WTC11 (cell line): ENCODE results near the gene CFAP77. TPM values are rescaled to one million over a fixed set of nuclear protein-coding genes. Genes with fewer than 3 reads are reported as not detected.
A peak's percentile ranks its signal among the peaks of the same experiment; 100 is the strongest.

Experiments used
- ATAC-seq: fragments of 200-7000 bp; cut with Tn5 transposase; 2 replicates; pipeline ENCODE4 v1.10.0; 2021; ENCODE audit warnings: mild to moderate bottlenecking, moderate library complexity
- CTCF ChIA-PET: fragments of 300-600 bp; sonication (Branson Sonifier 250); formaldehyde crosslinking; loops from one replicate; lab custom pipeline; 2021; ENCODE audit warnings: antibody characterized with exemption; lab: Charles Lee
- POLR2A ChIA-PET: fragments of 350-600 bp; sonication (Branson Sonifier 250); formaldehyde crosslinking; loops from one replicate; lab custom pipeline; 2021; ENCODE audit warnings: antibody characterized with exemption; lab: Charles Lee
- DNase-seq: peaks from one replicate; pipeline ENCODE4 v3.0.0; 2021; ENCODE audit warnings: low spot score
- H3K27ac Mint-ChIP-seq: 2 replicates; pipeline ENCODE4 v1.8.0; 2021; ENCODE audit warnings: mixed read lengths
- H3K27me3 Mint-ChIP-seq: 2 replicates; pipeline ENCODE4 v1.8.0; 2021; ENCODE audit warnings: low read depth, mild to moderate bottlenecking, moderate library complexity, mixed read lengths
- H3K36me3 Mint-ChIP-seq: 2 replicates; pipeline ENCODE4 v1.8.0; 2021; ENCODE audit warnings: mixed read lengths
- H3K4me1 Mint-ChIP-seq: 2 replicates; pipeline ENCODE4 v1.8.0; 2022; ENCODE audit warnings: mixed read lengths
- H3K4me3 Mint-ChIP-seq: 2 replicates; pipeline ENCODE4 v1.8.0; 2021; ENCODE audit warnings: mild to moderate bottlenecking, moderate library complexity, mixed read lengths
- H3K9me3 Mint-ChIP-seq: 2 replicates; pipeline ENCODE4 v1.8.0; 2021; ENCODE audit warnings: mixed read lengths
- AR ChIP-seq: fragments of 250-450 bp; sonication (Bioruptor Pico); IDR thresholded peaks from 2 replicates; pipeline ENCODE4 v1.9.0; 2021; ENCODE audit warnings: mild to moderate bottlenecking
- ATF6 ChIP-seq: sonication (generic); formaldehyde crosslinking; IDR thresholded peaks from 2 replicates; pipeline ENCODE4 v1.8.1; 2023; ENCODE audit warnings: mild to moderate bottlenecking, missing genetic modification reagents
- CBFB ChIP-seq: sonication (generic); formaldehyde crosslinking; IDR thresholded peaks from 2 replicates; pipeline ENCODE4 v1.8.1; 2022; ENCODE audit warnings: mild to moderate bottlenecking, low read depth, missing genetic modification reagents
- CREB1 ChIP-seq: sonication (generic); formaldehyde crosslinking; IDR thresholded peaks from 2 replicates; pipeline ENCODE4 v1.8.0; 2023; ENCODE audit warnings: mild to moderate bottlenecking, missing genetic modification reagents
- E2F1 ChIP-seq: sonication (generic); formaldehyde crosslinking; IDR thresholded peaks from 2 replicates; pipeline ENCODE4 v1.8.0; 2022; ENCODE audit warnings: mild to moderate bottlenecking, missing genetic modification reagents
- E2F5 ChIP-seq: sonication (generic); formaldehyde crosslinking; IDR thresholded peaks from 2 replicates; pipeline ENCODE4 v1.8.1; 2022; ENCODE audit warnings: mild to moderate bottlenecking, moderate library complexity, missing genetic modification reagents
- EMX1 ChIP-seq: fragments of 250-450 bp; sonication (Bioruptor Pico); IDR thresholded peaks from 2 replicates; pipeline ENCODE4 v1.8.0; 2021; ENCODE audit warnings: mild to moderate bottlenecking
- FOXP4 ChIP-seq: sonication (generic); formaldehyde crosslinking; IDR thresholded peaks from 2 replicates; pipeline ENCODE4 v1.8.0; 2022; ENCODE audit warnings: mild to moderate bottlenecking, missing genetic modification reagents
- GRHL2 ChIP-seq: fragments of 250-450 bp; sonication (Bioruptor Pico); IDR thresholded peaks from 2 replicates; pipeline ENCODE4 v1.8.0; 2022; ENCODE audit warnings: mild to moderate bottlenecking, moderate library complexity; ENCODE audit not compliant: insufficient replicate concordance, severe bottlenecking
- GTF2I ChIP-seq: fragments of 250-450 bp; sonication (Bioruptor Pico); conservative IDR thresholded peaks from 2 replicates; pipeline ENCODE4 v1.4.0; 2021; ENCODE audit warnings: mild to moderate bottlenecking
- NFYB ChIP-seq: sonication (generic); formaldehyde crosslinking; conservative IDR thresholded peaks from 2 replicates; pipeline ENCODE4 v1.8.0; 2022; ENCODE audit warnings: low read depth, missing genetic modification reagents
- PRDM15 ChIP-seq: sonication (generic); formaldehyde crosslinking; IDR thresholded peaks from 2 replicates; pipeline ENCODE4 v1.8.0; 2022; ENCODE audit warnings: missing genetic modification reagents
- RELA ChIP-seq: sonication (generic); formaldehyde crosslinking; IDR thresholded peaks from 2 replicates; pipeline ENCODE4 v1.8.1; 2022; ENCODE audit warnings: missing genetic modification reagents, mild to moderate bottlenecking, borderline replicate concordance
- SMAD4 ChIP-seq: sonication (generic); formaldehyde crosslinking; IDR thresholded peaks from 2 replicates; pipeline ENCODE4 v1.8.0; 2022; ENCODE audit warnings: mild to moderate bottlenecking, missing genetic modification reagents
- ZNF219 ChIP-seq: sonication (generic); formaldehyde crosslinking; IDR thresholded peaks from 2 replicates; pipeline ENCODE4 v1.8.0; 2023; ENCODE audit warnings: missing genetic modification reagents, mild to moderate bottlenecking, borderline replicate concordance
- ZNF512 ChIP-seq: sonication (generic); formaldehyde crosslinking; IDR thresholded peaks from 2 replicates; pipeline ENCODE4 v1.8.1; 2022; ENCODE audit warnings: missing genetic modification reagents, borderline replicate concordance
- ZNF671 ChIP-seq: fragments of 250-450 bp; sonication (Bioruptor Pico); IDR thresholded peaks from 2 replicates; pipeline ENCODE4 v1.8.0; 2021; ENCODE audit warnings: mild to moderate bottlenecking
- total RNA-seq: library from RNA; stranded (reverse); gene quantifications from 3 replicates; pipeline ENCODE4 v1.2.3, GENCODE V29; 2021

Gene CFAP77
- total RNA-seq, 1 experiment from 2014 or later: 1.2 TPM

GRCh38 chr9:132590037-132590317 lies 180.0 kb downstream of the CFAP77 start (continued):
- TF ChIP-seq GTF2I (CRISPR knock-in tag): no peak
- no peak for TF ChIP-seq FOXP4

GRCh38 chr9:132590318-132591182 lies 180.5 kb downstream of the CFAP77 start:
- DNase-seq (no peak), ATAC-seq (peak; percentile 10)
- Mint-ChIP-seq H3K4me1 (peaks cover 54% of the 10 kb centered on the region), H3K9me3 (no peaks in the 10 kb centered on the region), H3K4me3 (peak overlapping the region; percentile 67), H3K27me3 (peaks cover 77% of the 10 kb centered on the region), H3K27ac (no peak overlapping the region), H3K36me3 (peaks cover 8% of the 10 kb centered on the region)
- CTCF ChIA-PET: interaction anchor here (0.6 kb wide), 1 partner anchor 138 kb away, joined by 3 read pairs; no protein-coding TSS in a partner anchor
- POLR2A ChIA-PET: interaction anchor here (1.5 kb wide), 1 partner anchor 79 kb away, joined by 5 read pairs; the partner anchor contains the start of genes DDX31 and GTF3C4
- TF ChIP-seq E2F5 (CRISPR knock-in tag) (no peak), CREB1 (no peak), PRDM15 (CRISPR knock-in tag) (peak; percentile 68), AR (CRISPR knock-in tag) (no peak), NFYB (no peak), SMAD4 (CRISPR knock-in tag) (no peak), EMX1 (CRISPR knock-in tag) (no peak), RELA (CRISPR knock-in tag) (no peak)

- Mint-ChIP-seq H3K9me3 (no peaks in the 10 kb centered on the region), H3K36me3 (peaks cover 15% of the 10 kb centered on the region), H3K4me1 (peaks cover 47% of the 10 kb centered on the region), H3K27ac (0 out of 2 replicates have a peak overlapping the region, but pooled peaks have one; percentile 80), H3K27me3 (peaks cover 70% of the 10 kb centered on the region), H3K4me3 (peak overlapping the region; percentile 66)
- ChIA-PET POLR2A (interaction anchor here (1.5 kb wide), 1 partner anchor 79 kb away, joined by 5 read pairs; the partner anchor contains the start of genes DDX31 and GTF3C4), CTCF (interaction anchor here (0.6 to 1.4 kb wide), 5 partner anchors 12 to 221 kb away, joined by 3 to 4 read pairs (median 3); partner anchors contain the start of genes DDX31 and GTF3C4)
- DNase-seq (no peak), ATAC-seq (peak; percentile 13)
- TF ChIP-seq CBFB (CRISPR knock-in tag) (no peak), GRHL2 (CRISPR knock-in tag) (no peak), ZNF671 (CRISPR knock-in tag) (no peak), ATF6 (no peak), ZNF219 (CRISPR knock-in tag) (no peak), E2F1 (CRISPR knock-in tag) (no peak), ZNF512 (no peak)
These were observed 181.2 kb downstream of the CFAP77 start for GRCh38 chr9:132591244-132591643.
